SK-N-SH (cell line): ENCODE results near the gene CFDP1. TPM values are rescaled to one million over a fixed set of nuclear protein-coding genes. Genes with fewer than 3 reads are reported as not detected.
A peak's percentile ranks its signal among the peaks of the same experiment; 100 is the strongest.

Experiments
- CTCF ChIA-PET: fragments of 300-600, 350-600 bp; formaldehyde crosslinking; extraction: SDS; loops from one replicate; lab custom pipeline; 2021; lab: Yijun Ruan, JAX
- POLR2A ChIA-PET: fragments of 350-600 bp; sonication (Branson Sonifier 250); formaldehyde crosslinking; extraction: SDS; loops from one replicate; lab custom pipeline; 2020; ENCODE audit warnings: antibody characterized with exemption, inconsistent platforms; lab: Yijun Ruan, JAX
- DNase-seq: peaks from one replicate; pipeline ENCODE4 v3.0.0; 2012
- H2AFZ ChIP-seq: fragments of 200-600 bp; sonication (generic); 2 replicates; pipeline ENCODE4 v1.8.1; 2016; ENCODE audit warnings: antibody characterized with exemption, mild to moderate bottlenecking, low read depth
- H3F3A ChIP-seq: fragments of 200-600 bp; sonication (generic); replicated peaks from 2 replicates; pipeline ENCODE3; 2016; ENCODE audit warnings: antibody characterized with exemption, mild to moderate bottlenecking; ENCODE audit not compliant: insufficient read depth
- H3K27ac ChIP-seq, 2 experiments: fragments of 200-500 bp in 1 of 2; fragments of 200-600 bp in 1 of 2; sonication (Bioruptor generic) in 1 of 2; sonication (generic), shearing (Covaris generic) in 1 of 2; 2 replicates each; pipeline versions ENCODE4 v1.5.1 to v1.6.1; 2014 to 2016; ENCODE audit warnings: low read depth in 2 of 2, inconsistent platforms in 1 of 2, low read length in 1 of 2, mild to moderate bottlenecking in 1 of 2, mixed read lengths in 1 of 2
- H3K27me3 ChIP-seq: fragments of 200-600 bp; sonication (generic), shearing (Covaris generic); 2 replicates; pipeline ENCODE4 v1.6.1; 2016; ENCODE audit warnings: mixed run types; ENCODE audit not compliant: insufficient read depth
- H3K36me3 ChIP-seq, 2 experiments: fragments of 200-500 bp in 1 of 2; fragments of 200-600 bp in 1 of 2; sonication (Bioruptor generic) in 1 of 2; sonication (generic) in 1 of 2; replicated peaks in 1 of 2; 2 replicates each; pipeline versions ENCODE3 to v1.5.1; 2014 to 2016; ENCODE audit warnings: low read length in 1 of 2, mild to moderate bottlenecking in 1 of 2; ENCODE audit not compliant: insufficient read depth in 2 of 2, control insufficient read depth in 1 of 2
- H3K4me1 ChIP-seq, 2 experiments: fragments of 200-500 bp in 1 of 2; fragments of 200-600 bp in 1 of 2; sonication (Bioruptor generic) in 1 of 2; sonication (generic), shearing (Covaris generic) in 1 of 2; 2 replicates each; pipeline versions ENCODE4 v1.5.1 to v1.6.1; 2014 to 2016; ENCODE audit warnings: low read depth in 1 of 2, low read length in 1 of 2, mixed run types in 1 of 2; ENCODE audit not compliant: insufficient read depth in 2 of 2, control insufficient read depth in 1 of 2
- H3K4me2 ChIP-seq: fragments of 200-600 bp; sonication (generic), shearing (Covaris generic); 2 replicates; pipeline ENCODE4 v1.6.1; 2017; ENCODE audit warnings: mixed run types
- H3K4me3 ChIP-seq, 2 experiments: fragments of 200-500 bp in 1 of 2; fragments of 200-600 bp in 1 of 2; sonication (Bioruptor generic) in 1 of 2; sonication (generic), shearing (Covaris generic) in 1 of 2; 2 replicates each; pipeline versions ENCODE4 v1.5.1 to v1.8.1; 2014 to 2016; ENCODE audit warnings: low read depth in 2 of 2, inconsistent platforms in 1 of 2, low read length in 1 of 2, mild to moderate bottlenecking in 1 of 2, mixed read lengths in 1 of 2, moderate library complexity in 1 of 2
- H3K79me2 ChIP-seq: fragments of 200-600 bp; sonication (generic); 2 replicates; pipeline ENCODE4 v1.8.1; 2017; ENCODE audit warnings: mild to moderate bottlenecking; ENCODE audit not compliant: insufficient read depth
- H3K9ac ChIP-seq: fragments of 200-600 bp; sonication (generic); 2 replicates; pipeline ENCODE4 v1.6.1; 2017; ENCODE audit warnings: mixed run types
- H3K9me2 ChIP-seq: fragments of 200-600 bp; sonication (generic); 2 replicates; pipeline ENCODE4 v1.6.1; 2017; ENCODE audit warnings: mixed run types
- H3K9me3 ChIP-seq: fragments of 200-600 bp; sonication (generic); 2 replicates; pipeline ENCODE4 v1.6.1; 2017; ENCODE audit warnings: mixed run types, mild to moderate bottlenecking, moderate library complexity
- H4K20me1 ChIP-seq: fragments of 200-600 bp; sonication (generic); 2 replicates; pipeline ENCODE4 v1.6.1; 2017; ENCODE audit warnings: mild to moderate bottlenecking, mixed run types; ENCODE audit not compliant: insufficient read depth
- CTCF ChIP-seq: fragments of 200-600 bp; sonication (generic); IDR thresholded peaks from 2 replicates; pipeline ENCODE4 v1.6.1; 2017; ENCODE audit warnings: antibody characterized with exemption, mild to moderate bottlenecking, moderate library complexity
- EP300 ChIP-seq, 2 experiments: IDR thresholded peaks; 2 replicates each; pipeline versions ENCODE4 v1.4.0 to v1.6.1; 2012; ENCODE audit warnings: borderline replicate concordance in 1 of 2, low read depth in 1 of 2, low read length in 1 of 2
- FOXJ3 ChIP-seq: sonication (generic); formaldehyde crosslinking; IDR thresholded peaks from 2 replicates; pipeline ENCODE4 v1.5.1; 2020; ENCODE audit warnings: mild to moderate bottlenecking, missing genetic modification reagents
- FOXM1 ChIP-seq: IDR thresholded peaks from 2 replicates; pipeline ENCODE4 v1.4.0; 2012; ENCODE audit warnings: low read depth, mild to moderate bottlenecking
- GATA2 ChIP-seq: sonication (generic); formaldehyde crosslinking; IDR thresholded peaks from 2 replicates; pipeline ENCODE4 v1.5.0; 2020; ENCODE audit warnings: mild to moderate bottlenecking, missing genetic modification reagents
- JUND ChIP-seq: IDR thresholded peaks from 2 replicates; pipeline ENCODE4 v1.4.0; 2012
- MEF2A ChIP-seq: IDR thresholded peaks from 2 replicates; pipeline ENCODE4 v1.4.0; 2012; ENCODE audit warnings: low read depth, borderline replicate concordance
- NFIC ChIP-seq: IDR thresholded peaks from 2 replicates; pipeline ENCODE4 v1.4.0; 2012; ENCODE audit warnings: borderline replicate concordance
- RFX5 ChIP-seq: IDR thresholded peaks from 2 replicates; pipeline ENCODE4 v1.6.1; 2012; ENCODE audit warnings: mild to moderate bottlenecking, improper control_type of control experiment, low read length
- RXRA ChIP-seq: IDR thresholded peaks from 2 replicates; pipeline ENCODE4 v1.4.0; 2012; ENCODE audit warnings: low read depth, mild to moderate bottlenecking, borderline replicate concordance
- SIN3A ChIP-seq: IDR thresholded peaks from 2 replicates; pipeline ENCODE4 v1.6.1; 2012; ENCODE audit warnings: low read depth, mild to moderate bottlenecking, low read length, moderate library complexity, borderline replicate concordance
- SMC3 ChIP-seq: IDR thresholded peaks from 2 replicates; pipeline ENCODE4 v1.6.1; 2012; ENCODE audit warnings: low read depth, low read length, improper control_type of control experiment
- TCF12 ChIP-seq: IDR thresholded peaks from 2 replicates; pipeline ENCODE4 v1.4.0; 2012
- TEAD4 ChIP-seq: IDR thresholded peaks from 2 replicates; pipeline ENCODE4 v1.4.0; 2012; ENCODE audit warnings: mild to moderate bottlenecking, borderline replicate concordance; ENCODE audit not compliant: insufficient read depth
- YY1 ChIP-seq: IDR thresholded peaks from 2 replicates; pipeline ENCODE4 v1.4.0; 2012; ENCODE audit warnings: low read depth, mild to moderate bottlenecking
- ZBTB33 ChIP-seq: IDR thresholded peaks from 2 replicates; pipeline ENCODE4 v1.4.0; 2012; ENCODE audit warnings: low read depth, borderline replicate concordance
- polyA plus RNA-seq, 3 experiments: library from polyadenylated mRNA; depleted of rRNA; stranded (reverse); fragments of >200 nt; gene quantifications; 2 replicates each; pipeline ENCODE4 v1.2.3, GENCODE V29; 2012
- TF ChIP-seq, protein P1 (sequence below): fragments of 150-350 bp; IDR thresholded peaks from 2 replicates; pipeline ENCODE4 v1.6.1; 2016; ENCODE audit warnings: mild to moderate bottlenecking, low read depth, low read length
- TF ChIP-seq, protein P2 (sequence below): IDR thresholded peaks from 2 replicates; pipeline ENCODE4 v1.4.0; 2012; ENCODE audit warnings: low read depth
- TF ChIP-seq, protein P3 (sequence below): IDR thresholded peaks from 2 replicates; pipeline ENCODE4 v1.4.0; 2012; ENCODE audit warnings: low read depth, borderline replicate concordance

Gene CFDP1
- polyA plus RNA-seq, 1 of the 3 experiments (the other 2 are of a cell fraction), result 46.0 TPM

GRCh38 chr16:75452464-75453190 lies 19.3 kb upstream of the CFDP1 start (continued):
- TF ChIP-seq CTCF (no peak), FOXM1 (no peak), JUND (no peak), MEF2A (no peak), TCF12 (peak; percentile 16; the same call in 1 of the 2 replicates), EP300 (IDR thresholded peaks at IDR 0.05; ENCODE audit: borderline replicate concordance in 1 of 2, low read depth in 1 of 2, low read length in 1 of 2) (0 out of 4 replicates have a peak, but pooled peaks of 1 of the 2 experiments have one; percentile 47), YY1 (no peak), RXRA (no peak), SMC3 (no peak), SIN3A (no peak), GATA2 (peak; percentile 57), RFX5 (no peak), TEAD4 (no peak)
- TF ChIP-seq, protein P1, sequence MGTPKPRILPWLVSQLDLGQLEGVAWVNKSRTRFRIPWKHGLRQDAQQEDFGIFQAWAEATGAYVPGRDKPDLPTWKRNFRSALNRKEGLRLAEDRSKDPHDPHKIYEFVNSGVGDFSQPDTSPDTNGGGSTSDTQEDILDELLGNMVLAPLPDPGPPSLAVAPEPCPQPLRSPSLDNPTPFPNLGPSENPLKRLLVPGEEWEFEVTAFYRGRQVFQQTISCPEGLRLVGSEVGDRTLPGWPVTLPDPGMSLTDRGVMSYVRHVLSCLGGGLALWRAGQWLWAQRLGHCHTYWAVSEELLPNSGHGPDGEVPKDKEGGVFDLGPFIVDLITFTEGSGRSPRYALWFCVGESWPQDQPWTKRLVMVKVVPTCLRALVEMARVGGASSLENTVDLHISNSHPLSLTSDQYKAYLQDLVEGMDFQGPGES, result no peak
- TF ChIP-seq, protein P2, sequence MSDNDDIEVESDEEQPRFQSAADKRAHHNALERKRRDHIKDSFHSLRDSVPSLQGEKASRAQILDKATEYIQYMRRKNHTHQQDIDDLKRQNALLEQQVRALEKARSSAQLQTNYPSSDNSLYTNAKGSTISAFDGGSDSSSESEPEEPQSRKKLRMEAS, result no peak
- TF ChIP-seq, protein P3, sequence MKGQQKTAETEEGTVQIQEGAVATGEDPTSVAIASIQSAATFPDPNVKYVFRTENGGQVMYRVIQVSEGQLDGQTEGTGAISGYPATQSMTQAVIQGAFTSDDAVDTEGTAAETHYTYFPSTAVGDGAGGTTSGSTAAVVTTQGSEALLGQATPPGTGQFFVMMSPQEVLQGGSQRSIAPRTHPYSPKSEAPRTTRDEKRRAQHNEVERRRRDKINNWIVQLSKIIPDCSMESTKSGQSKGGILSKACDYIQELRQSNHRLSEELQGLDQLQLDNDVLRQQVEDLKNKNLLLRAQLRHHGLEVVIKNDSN, result no peak

GRCh38 chr16:75446416-75446815 lies 13.1 kb upstream of the CFDP1 start:
- ChIA-PET CTCF (interaction anchor here (0.6 to 2.1 kb wide), 3 partner anchors 18 to 175 kb away, joined by 3 to 13 read pairs (median 3); partner anchors contain the start of gene TMEM170A), POLR2A (no interaction called here)
- Histone ChIP-seq H3K4me1 (peaks cover 6 to 13% of the 10 kb centered on the region in 2 experiments; a peak in 3 of 4 replicates), H2AFZ (no peak overlapping the region), H3K9me2 (no peaks in the 10 kb centered on the region), H3K27ac (no peak overlapping the region; a peak in 1 of 4 replicates), H3K4me3 (no peak overlapping the region), H3K36me3 (peaks cover 8 to 38% of the 10 kb centered on the region in 2 experiments), H3K27me3 (no peaks in the 10 kb centered on the region), H4K20me1 (no peaks in the 10 kb centered on the region), H3K9ac (no peak overlapping the region), H3K4me2 (no peak overlapping the region), H3K79me2 (peaks cover 15% of the 10 kb centered on the region), H3F3A (peaks cover 11% of the 10 kb centered on the region), H3K9me3 (no peaks in the 10 kb centered on the region)
- no peak for DNase-seq
- TF ChIP-seq, protein P3, result no peak
- TF ChIP-seq, protein P1, result no peak
- TF ChIP-seq ZBTB33 (no peak), NFIC (no peak), TEAD4 (no peak), FOXM1 (no peak), FOXJ3 (CRISPR knock-in tag) (no peak), RFX5 (no peak), MEF2A (no peak)
